Lower lobe of right lung (tissue), 2 donors: ENCODE results near the gene CIAO3. TPM values are rescaled to one million over a fixed set of nuclear protein-coding genes. Genes with fewer than 3 reads are reported as not detected.
A peak's percentile ranks its signal among the peaks of the same experiment; 100 is the strongest.

ENCODE experiments used
- ATAC-seq, 2 donors: fragments of 200-7000 bp; cut with Tn5 transposase; one replicate each; pipeline ENCODE4 v1.9.1; 2020 to 2022; ENCODE audit warnings: mild to moderate bottlenecking in 2 of 2, moderate library complexity in 2 of 2
- DNase-seq: peaks from one replicate; pipeline ENCODE4 v3.0.0-alpha.2; 2020
- H3K27ac ChIP-seq: fragments of 200-600 bp; one replicate; pipeline ENCODE4 v1.8.0; 2022
- H3K27me3 ChIP-seq: fragments of 200-600 bp; one replicate; pipeline ENCODE4 v1.8.0; 2022; ENCODE audit warnings: low read depth
- H3K36me3 ChIP-seq: fragments of 200-600 bp; one replicate; pipeline ENCODE4 v1.8.0; 2022; ENCODE audit warnings: mild to moderate bottlenecking
- H3K4me1 ChIP-seq: fragments of 200-600 bp; one replicate; pipeline ENCODE4 v1.8.0; 2022
- H3K4me3 ChIP-seq: fragments of 200-600 bp; one replicate; pipeline ENCODE4 v1.8.0; 2022; ENCODE audit warnings: mild to moderate bottlenecking
- H3K9me3 ChIP-seq: fragments of 200-600 bp; one replicate; pipeline ENCODE4 v1.8.0; 2022
- intact Hi-C: fragments of 100-400 bp; cut with DNase I; formaldehyde crosslinking; loops from one replicate; pipeline ENCODE4 v1.11.0; 2022
- total RNA-seq: library from RNA; stranded (reverse); fragmentation: NEBNext Ultra II Directional; extraction: Animal tissue kit (Norgen Biotek cat#: 25700); gene quantifications from one replicate; pipeline ENCODE4 v1.2.1, GENCODE V29; 2021
- TF ChIP-seq, protein P1 (sequence below): fragments of 200-600 bp; IDR thresholded peaks from one replicate; pipeline ENCODE4 v1.8.0; 2022; ENCODE audit warnings: antibody characterized with exemption, mild to moderate bottlenecking
- donor health status: DM: no; HTN: yes; CAD: no; lungs with severe emphysema.

CIAO3 gene
- total RNA-seq, 1 donor from 2014 or later: 24.3 TPM

DNA sequence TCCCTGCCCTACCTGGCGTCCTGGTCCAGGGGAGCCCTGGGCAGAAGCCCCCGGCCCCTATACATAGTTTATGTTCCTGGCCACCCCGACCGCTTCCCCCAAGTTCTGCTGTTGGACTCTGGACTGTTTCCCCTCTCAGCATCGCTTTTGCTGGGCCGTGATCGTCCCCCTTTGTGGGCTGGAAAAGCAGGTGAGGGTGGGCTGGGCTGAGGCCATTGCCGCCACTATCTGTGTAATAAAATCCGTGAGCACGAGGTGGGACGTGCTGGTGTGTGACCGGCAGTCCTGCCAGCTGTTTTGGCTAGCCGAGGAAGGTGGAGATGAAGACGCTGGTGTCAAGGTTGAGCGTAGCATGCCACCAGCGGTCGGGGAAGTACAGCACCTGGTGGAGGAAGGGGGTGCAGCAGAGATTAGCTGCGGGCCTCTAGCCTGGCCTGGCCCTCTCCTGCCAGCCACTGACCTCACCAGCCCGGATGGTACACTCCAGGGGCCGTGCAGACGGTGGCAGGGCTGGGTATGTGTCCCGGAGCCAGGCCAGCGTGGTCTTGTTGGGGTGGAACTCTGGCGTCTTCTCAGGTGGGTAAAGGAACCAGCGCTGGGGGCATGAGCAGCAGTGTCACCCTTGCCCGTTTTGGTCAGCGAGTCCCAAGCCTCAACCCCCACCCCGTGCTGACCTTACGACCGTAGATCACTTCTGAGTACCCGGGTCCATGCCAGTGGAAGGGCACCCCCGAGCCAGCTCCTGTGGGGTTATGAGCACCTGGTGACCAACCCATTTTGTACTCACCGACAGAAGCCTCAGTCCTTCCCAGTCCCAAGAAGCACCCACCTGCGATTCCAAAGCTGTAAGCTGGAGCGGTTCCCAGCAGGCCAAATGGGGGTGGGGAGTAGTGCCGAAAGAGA, 58.1 kb downstream of the CIAO3 start:
- Histone ChIP-seq H3K36me3 (peaks cover 36% of the 10 kb centered on the region), H3K27me3 (no peaks in the 10 kb centered on the region), H3K27ac (no peak overlapping the region), H3K9me3 (no peaks in the 10 kb centered on the region), H3K4me3 (no peak overlapping the region), H3K4me1 (peaks cover 55% of the 10 kb centered on the region)
- intact Hi-C loops: no loop called here
- TF ChIP-seq, protein P1, sequence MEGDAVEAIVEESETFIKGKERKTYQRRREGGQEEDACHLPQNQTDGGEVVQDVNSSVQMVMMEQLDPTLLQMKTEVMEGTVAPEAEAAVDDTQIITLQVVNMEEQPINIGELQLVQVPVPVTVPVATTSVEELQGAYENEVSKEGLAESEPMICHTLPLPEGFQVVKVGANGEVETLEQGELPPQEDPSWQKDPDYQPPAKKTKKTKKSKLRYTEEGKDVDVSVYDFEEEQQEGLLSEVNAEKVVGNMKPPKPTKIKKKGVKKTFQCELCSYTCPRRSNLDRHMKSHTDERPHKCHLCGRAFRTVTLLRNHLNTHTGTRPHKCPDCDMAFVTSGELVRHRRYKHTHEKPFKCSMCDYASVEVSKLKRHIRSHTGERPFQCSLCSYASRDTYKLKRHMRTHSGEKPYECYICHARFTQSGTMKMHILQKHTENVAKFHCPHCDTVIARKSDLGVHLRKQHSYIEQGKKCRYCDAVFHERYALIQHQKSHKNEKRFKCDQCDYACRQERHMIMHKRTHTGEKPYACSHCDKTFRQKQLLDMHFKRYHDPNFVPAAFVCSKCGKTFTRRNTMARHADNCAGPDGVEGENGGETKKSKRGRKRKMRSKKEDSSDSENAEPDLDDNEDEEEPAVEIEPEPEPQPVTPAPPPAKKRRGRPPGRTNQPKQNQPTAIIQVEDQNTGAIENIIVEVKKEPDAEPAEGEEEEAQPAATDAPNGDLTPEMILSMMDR: no peak
- DNase-seq: no peak
- ATAC-seq: no peak

DNA sequence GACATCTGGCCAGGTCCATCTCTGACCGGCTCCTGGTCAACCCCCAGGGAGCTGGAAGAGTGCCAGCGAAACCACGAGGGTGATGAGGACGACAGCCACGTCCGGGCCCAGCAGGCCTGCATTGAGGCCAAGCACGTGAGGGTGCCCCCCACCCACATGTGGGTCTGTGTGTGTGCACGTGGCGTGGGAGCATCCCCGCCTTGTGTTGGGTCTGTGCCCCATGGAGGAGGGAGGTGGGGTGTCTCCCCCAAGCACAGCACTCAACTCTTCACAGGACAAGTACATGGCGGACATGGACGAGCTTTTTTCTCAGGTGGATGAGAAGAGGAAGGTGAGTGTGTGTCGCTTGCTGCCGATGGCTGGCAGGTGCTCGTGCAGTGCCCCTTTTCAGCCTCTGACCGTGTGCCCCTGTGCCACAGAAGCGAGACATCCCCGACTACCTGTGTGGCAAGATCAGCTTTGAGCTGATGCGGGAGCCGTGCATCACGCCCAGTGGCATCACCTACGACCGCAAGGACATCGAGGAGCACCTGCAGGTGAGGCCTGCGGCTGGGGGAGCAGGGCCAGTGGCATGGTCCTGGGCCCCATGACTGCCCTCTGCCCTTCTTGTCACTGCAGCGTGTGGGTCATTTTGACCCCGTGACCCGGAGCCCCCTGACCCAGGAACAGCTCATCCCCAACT, 58.9 kb downstream of the CIAO3 start:
- Histone ChIP-seq H3K27ac (no peak overlapping the region), H3K36me3 (peaks cover 30% of the 10 kb centered on the region), H3K4me3 (peak overlapping the region; percentile 71), H3K9me3 (no peaks in the 10 kb centered on the region), H3K4me1 (peaks cover 55% of the 10 kb centered on the region), H3K27me3 (peaks cover 3% of the 10 kb centered on the region)
- ATAC-seq (no peak), DNase-seq (no peak)
- TF ChIP-seq, protein P1: no peak
- intact Hi-C loops: no loop called here

DNA sequence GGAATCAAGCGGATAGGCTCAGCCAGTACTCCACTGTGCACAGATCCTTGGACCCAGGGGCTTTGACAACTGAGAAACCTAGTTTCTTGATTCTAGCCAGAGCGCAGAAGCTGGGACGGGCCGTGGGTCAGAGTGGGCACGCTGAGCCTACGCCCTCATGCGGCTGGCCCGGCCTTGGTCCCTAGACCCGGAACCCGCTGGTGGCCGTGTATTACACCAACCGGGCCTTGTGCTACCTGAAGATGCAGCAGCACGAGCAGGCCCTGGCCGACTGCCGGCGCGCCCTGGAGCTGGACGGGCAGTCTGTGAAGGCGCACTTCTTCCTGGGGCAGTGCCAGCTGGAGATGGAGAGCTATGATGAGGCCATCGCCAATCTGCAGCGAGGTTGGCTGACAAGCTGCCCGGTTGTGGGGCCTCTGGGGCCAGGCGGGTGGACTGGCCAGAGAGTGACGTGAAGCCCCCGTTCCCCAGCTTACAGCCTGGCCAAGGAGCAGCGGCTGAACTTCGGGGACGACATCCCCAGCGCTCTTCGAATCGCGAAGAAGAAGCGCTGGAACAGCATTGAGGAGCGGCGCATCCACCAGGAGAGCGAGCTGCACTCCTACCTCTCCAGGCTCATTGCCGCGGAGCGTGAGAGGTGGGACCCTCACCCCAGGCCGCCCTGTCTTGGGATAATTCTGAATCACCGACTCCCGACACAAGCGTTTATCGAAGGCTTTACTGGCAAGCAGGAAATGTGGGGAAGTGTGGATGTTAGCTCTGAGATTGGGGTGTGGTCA, 59.6 kb downstream of the CIAO3 start:
- intact Hi-C loops: no loop called here
- Histone ChIP-seq H3K4me1 (peaks cover 55% of the 10 kb centered on the region), H3K36me3 (peaks cover 23% of the 10 kb centered on the region), H3K9me3 (no peaks in the 10 kb centered on the region), H3K27ac (peak overlapping the region; percentile 88), H3K4me3 (peak overlapping the region; percentile 71), H3K27me3 (peaks cover 11% of the 10 kb centered on the region)
- no peak for ATAC-seq
- TF ChIP-seq, protein P1: no peak
- DNase-seq: peak; percentile 68

DNA sequence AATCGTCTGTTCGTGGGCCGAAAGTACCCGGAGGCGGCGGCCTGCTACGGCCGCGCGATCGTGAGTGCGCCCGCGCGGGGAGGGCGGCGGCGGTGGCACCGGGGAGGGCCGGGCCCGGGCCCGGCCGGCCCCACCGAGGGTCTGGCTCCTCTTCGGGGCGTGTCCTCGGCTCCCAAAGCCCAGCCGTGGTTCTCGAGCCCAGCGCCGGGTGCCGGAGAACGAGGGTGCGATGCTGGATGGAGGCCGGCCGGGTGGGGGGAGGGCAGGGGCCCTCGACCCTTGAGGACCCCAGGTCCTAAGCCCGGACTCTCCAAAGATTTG, 60.2 kb downstream of the CIAO3 start:
- TF ChIP-seq, protein P1: no peak
- peaks cover 50% of the 10 kb centered on the region for H3K4me1 ChIP-seq
- no peaks in the 10 kb centered on the region for H3K9me3 ChIP-seq
- no peak for ATAC-seq
- peaks cover 11% of the 10 kb centered on the region for H3K27me3 ChIP-seq
- H3K27ac ChIP-seq: peak overlapping the region; percentile 88
- peaks cover 20% of the 10 kb centered on the region for H3K36me3 ChIP-seq
- peak overlapping the region; percentile 71 for H3K4me3 ChIP-seq
- intact Hi-C loops: no loop called here
- no peak for DNase-seq

DNA sequence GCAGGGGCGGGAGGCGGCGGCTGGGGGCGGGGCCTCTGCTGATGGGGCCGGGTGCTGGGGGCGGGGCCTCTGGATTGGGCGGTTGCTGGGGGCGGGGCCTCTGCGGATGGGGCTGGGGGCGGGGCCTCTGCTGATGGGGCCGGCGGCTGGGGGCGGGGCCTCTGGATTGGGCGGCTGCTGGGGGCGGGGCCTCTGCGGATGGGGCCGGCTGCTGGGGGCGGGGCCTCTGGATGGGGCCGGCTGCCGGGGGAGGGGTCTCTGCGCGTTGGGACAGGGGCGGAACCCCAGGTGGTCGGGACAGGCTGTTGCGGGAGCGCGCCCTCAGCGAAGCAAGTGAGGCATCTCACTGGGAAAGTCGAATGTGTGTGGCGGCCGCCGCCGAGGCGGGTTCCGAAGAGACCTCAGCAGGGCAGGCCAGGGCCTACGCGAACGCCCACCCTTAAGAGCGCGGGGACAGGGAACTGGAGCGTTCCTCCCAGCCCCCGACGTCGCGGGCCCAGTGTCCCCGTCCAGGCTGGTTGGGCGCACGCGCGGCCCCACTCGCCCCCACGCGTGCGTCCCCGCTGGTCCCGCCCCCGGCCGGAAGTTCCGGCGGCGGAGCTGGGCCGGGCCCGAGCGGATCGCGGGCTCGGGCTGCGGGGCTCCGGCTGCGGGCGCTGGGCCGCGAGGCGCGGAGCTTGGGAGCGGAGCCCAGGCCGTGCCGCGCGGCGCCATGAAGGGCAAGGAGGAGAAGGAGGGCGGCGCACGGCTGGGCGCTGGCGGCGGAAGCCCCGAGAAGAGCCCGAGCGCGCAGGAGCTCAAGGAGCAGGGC, 60.8 kb downstream of the CIAO3 start, which contains the start of gene STUB1:
Gene STUB1 (plus strand): TSS at position 597 of the 811 bp plus-strand sequence. CDS start 116 bp downstream, at position 713.
- peaks cover 11% of the 10 kb centered on the region for H3K27me3 ChIP-seq
- DNase-seq (peak; percentile 90), ATAC-seq (peak; percentile 84 to 88)
- peaks cover 50% of the 10 kb centered on the region for H3K4me1 ChIP-seq
- H3K4me3 ChIP-seq: peak within 1 kb of the TSS; percentile 71
- peak within 1 kb of the TSS; percentile 88 for H3K27ac ChIP-seq
- intact Hi-C loops: no loop called here
- H3K36me3 ChIP-seq: peaks cover 20% of the 10 kb centered on the region
- TF ChIP-seq, protein P1: no peak
- no peaks in the 10 kb centered on the region for H3K9me3 ChIP-seq
